KG1 (cell line): ENCODE results near the gene KIF6.

Experiments used
- DNase-seq: peaks from one replicate; lab custom pipeline; 2025; lab: John Stamatoyannopoulos, UW

Gene KIF6

DNA sequence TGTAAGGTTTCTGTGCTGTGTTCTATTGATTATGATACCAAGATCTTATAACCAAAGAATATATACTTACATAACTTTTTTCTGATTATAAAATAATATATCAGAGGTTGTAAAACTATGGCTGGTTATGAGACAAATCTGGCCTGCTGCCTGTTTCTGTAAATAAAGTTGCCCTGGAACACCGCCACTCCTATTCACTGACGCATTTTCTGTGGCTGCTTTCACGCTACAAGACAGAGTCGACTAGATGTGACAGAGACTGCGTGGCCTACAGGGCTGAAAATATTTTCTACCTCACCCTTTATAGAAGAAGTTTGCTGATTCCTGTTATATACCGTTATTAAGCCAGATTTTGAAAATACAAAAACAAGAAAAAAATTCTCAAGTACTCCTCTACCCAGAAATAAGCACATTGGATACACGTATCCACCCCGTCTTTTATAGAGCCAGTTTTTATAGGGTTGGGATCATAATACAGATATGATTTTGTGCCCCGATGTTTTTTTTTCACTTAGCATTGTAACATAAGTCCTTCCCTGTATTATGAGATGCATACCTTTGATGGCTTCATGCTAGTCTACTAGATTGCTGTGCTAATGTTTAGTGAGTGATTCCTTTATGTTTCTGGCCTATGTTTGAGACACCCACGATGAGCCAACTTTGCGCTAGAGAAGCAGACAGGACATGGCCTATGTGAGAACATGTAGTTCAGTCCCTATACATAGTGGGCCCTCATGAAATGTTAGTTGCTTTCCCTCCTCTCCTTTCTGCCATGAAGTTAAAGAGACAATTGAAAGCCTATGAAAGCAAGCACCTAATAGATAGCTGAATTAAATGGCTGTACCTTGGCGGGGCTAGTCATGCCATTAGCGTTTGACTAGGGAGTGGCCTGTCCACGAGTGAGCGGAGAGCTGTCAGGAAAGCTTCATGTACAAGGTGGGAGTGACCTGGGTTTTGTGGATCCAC lies 304.6 kb downstream of the KIF6 start:
- no peak for DNase-seq

DNA sequence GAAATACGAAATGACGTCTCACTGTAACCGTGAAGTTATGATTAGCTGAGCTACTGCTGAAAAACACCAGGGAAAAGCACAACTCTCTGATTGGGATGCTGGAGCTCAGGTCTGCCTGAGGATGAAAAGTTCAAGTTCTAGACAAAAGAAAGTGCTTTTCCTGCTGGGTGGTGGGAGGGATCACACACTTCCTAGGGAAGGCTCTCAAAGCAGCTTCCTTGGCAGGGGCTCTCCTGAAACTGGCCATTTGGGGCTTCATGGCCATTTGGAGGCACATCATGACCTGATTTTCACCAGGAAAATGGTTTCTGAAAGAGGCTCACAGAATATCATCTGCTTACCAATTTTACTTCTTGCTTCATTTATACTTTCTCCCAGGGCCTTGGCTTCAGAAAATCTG lies 305.6 kb downstream of the KIF6 start:
- DNase-seq, result no peak

DNA sequence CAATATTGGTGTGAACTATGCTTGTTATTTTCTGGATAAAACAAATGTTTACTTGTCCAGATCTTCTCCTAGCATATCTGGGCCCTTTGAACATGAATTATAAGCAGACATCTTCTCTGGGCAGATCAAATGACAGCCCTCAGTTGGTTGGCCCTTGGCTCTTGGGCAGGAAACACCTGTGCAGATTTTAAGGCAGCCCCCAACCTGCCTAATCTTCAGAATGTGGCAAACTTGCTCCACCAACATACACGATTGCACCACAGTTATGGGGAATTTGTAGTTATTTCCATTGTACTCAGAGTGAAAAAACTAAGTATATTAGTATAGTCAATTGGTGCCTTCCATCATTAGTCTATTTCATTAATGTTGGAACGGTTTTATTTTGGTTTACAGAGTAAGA lies 307.8 kb downstream of the KIF6 start:
- DNase-seq, result no peak

DNA sequence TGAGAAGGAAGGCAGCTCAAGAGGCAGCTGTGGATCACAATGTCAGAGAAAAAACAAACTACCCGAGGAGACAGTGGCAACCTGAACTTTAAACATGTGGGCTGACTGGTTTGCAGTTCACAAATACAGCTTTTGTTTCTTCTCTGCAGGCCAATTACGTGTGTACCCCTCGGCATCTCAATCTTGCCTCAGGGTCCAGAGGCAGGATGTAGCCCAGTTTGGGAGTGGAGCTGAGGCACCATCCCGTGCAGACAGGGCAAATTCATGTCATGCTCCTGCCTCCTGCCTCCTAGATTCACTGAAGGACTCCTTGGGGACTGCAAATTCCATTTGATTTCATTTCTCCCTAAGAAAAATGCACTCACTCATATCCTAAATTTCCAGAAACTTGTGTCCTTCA lies 308.5 kb downstream of the KIF6 start:
- no peak for DNase-seq

DNA sequence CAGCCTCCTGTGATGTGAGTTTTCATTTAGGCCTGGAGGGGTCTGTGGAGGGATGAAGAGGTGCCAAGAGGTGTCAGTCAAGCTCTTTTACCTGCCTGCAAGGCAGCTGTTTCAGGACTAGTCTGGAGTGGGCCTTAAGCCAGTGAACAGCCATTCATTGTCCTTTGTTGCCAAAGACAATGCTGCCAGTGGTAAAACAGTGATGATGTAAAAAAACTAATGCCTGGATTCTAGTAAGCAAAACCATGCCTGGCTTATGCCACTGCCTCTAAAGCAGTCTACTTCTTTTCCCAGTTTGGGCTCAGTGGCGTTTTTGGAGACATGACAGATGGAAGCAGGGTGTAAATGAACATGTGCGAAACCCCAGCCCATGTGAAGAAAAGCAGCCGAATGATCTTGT lies 309.2 kb downstream of the KIF6 start:
- DNase-seq, result no peak

DNA sequence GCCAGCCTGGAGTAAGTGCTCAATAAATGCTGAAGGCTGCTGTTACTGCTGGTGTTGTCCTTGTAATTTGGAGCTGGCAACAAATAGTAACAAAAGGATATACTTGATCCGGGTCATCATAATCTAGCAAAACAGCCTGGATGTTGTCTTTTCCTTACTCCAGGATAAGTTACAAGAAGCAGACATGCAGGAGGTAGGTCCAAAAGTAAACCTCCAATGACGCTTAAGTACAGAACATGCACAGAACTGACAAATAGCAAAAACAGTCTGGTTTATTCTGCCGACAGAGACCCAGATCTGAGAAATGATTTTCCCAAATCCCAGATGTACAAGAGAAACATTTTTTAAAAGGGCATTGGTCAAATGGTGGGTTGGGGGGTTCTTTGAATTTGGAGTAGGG lies 309.7 kb downstream of the KIF6 start:
- DNase-seq, result no peak

DNA sequence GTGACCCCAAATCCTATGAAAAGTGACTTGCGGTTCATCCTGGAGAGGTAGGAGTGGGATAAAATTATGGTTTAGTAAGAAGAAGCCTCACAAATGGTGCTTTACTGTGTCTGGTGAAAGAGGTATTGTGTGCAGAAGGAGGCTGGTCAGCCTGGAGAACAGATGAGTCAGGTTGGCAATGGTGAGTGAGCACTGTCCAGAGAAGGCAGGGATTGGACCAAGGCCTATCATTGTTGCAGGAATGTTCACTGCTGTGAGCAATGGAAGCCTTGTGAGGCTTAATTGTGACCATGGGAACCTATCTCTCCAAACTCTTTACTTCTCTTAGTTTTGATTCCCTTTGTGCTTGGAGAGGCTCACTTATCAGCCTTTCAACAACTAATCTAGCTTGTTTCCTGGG lies 313.7 kb downstream of the KIF6 start:
- DNase-seq, result no peak

GRCh38 chr6:39411001-39411400 lies 314.2 kb downstream of the KIF6 start:
- no peak for DNase-seq

- DNase-seq, result no peak
These were observed 315.3 kb downstream of the KIF6 start for GRCh38 chr6:39409889-39410288.

DNA sequence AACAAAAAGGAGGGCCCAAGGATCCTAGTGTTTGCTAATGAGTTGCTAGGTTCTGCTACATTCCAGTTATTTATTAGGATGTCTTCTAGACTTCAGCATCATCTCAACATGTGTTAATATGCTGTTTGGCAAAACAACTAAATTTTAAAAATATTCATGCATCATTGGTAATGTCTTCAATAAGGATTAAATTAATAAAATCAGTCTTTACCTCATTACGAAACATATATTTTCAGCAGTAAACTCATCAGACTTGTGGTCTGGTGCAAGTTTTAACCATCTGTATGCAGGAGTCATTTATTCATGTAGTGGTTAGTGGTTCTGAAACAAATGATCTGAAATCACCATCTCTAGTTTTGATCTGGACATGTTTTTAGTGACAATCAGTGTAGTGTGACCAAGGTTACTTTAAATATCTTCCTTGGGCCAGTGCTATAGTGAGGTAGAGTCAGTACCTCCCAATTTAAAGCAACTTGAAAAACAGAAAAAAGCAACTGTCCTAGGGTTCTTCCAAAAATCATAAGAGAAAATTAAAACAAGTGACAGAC lies 317.7 kb downstream of the KIF6 start:
- no peak for DNase-seq

DNA sequence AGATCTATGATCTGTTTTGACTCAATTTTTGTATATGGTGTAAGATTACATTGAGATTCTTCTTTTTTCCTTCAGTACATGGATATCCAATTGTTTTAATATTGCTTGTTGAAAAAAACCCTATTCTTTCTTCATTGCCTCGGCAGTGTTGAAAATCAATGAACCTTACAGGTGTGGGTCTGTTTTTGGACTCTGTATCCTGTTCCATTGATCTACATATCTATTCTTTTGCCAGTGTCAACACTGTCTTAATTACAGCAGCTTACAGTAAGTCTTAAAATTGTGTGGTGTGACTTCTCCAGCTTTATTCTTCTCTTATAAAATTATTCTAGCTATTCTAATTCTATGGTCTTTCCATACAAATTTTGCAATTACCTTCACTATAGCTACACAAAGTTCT lies 320.9 kb downstream of the KIF6 start:
- DNase-seq, result no peak

DNA sequence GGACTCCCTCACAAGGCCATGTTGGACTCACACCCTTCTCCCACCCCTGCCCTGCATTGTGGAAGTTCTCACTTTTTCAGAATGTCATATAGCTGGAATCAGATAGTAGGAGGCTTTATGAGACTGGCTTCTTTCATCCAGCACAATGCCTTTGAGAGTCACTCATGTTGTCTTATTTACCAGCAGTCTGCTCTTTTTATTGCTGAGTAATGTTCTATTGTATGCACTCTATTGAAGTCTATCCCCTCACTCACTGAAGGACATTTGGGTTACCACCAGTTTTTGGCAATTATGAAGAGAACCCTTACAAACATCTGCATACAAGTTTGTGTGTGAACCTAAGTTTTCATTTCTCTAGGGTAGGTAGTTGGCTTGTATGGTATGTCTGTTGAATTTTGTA lies 321.9 kb downstream of the KIF6 start:
- no peak for DNase-seq

DNA sequence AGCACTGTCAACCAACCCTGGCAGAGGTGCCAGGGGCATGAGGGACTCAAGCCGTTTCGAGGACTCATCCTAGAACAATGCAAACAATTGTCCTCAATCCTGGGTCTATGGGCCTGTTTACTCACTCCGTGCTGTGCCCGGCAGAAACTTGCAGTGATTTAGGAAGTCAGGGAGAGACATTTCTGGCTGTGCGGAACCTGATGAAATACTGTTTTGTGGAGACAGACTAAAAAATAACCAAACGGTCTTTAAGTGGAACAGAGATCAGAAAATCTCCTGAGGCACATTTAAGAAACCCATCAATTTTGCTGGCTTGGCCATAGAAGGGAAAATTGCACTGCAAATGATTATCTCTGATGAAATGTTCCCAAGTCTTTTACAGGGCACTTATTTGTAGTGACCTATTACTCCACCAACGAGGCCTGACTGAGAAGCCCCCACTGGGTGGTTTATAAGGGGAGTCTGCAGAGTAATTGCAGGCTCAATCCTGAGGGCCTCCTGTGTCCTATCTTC lies 322.9 kb downstream of the KIF6 start:
- DNase-seq, result no peak

DNA sequence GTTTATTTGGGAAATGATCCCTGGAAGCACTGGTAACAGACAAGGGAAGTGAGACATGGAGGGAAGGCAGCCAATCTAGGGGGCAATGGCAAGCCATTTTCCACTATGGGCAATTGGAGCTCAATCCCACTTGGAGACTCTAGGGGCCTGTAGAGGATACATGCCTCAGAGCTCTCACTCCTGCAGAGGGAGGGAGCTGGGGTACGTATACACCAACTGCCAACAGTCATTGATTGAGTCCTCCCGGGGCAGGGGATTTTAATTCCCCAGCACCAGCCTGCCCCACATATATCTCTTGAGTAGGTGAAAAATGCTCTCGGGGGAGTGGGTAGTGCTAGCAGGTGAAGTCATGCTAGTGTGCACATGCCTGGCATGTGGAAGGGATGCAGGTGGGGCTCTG lies 323.8 kb downstream of the KIF6 start:
- no peak for DNase-seq

DNA sequence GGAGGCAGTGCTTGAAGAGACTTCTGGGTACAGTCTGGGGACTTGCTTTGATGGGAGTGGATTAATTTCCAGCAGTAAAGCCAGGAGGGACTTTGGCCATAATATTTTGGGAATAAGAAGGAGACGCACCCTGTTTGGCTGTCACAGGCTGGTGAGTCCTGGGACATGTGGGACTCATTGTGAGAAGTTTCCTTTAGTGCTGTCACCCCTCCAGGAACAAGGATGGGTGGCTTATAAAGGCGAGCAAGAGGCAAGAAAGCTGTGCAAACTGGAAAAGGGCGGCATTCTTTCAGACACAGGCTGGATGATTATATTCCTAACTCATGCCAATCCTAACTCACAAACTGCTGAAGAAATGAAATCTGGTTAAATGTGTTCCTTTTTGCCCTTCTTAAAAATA lies 325.2 kb downstream of the KIF6 start:
- no peak for DNase-seq

DNA sequence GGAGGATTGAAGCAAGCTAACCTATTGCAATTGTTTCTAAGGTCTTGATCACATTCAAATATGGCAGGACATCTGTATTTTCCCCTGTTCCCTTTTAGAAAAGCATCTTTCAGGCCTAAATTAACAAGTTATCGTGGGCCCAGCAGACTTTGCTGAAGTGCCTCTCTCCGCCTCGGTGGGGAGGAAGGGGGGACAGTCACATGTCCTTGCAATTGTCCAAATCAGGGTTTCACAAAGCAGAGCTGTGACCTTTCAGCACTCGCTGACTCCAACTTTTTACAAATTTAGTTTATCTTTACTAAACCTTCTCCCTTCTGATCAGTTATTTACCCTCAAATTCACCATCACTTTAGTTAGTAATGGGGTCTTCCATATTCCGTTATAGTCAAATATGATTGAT lies 328.4 kb downstream of the KIF6 start:
- DNase-seq, result no peak

- no peak for DNase-seq
These were observed 332.1 kb downstream of the KIF6 start for GRCh38 chr6:39393075-39393474.

GRCh38 chr6:39391182-39391581 lies 334.0 kb downstream of the KIF6 start:
- no peak for DNase-seq

GRCh38 chr6:39389484-39389767 lies 335.8 kb downstream of the KIF6 start:
- DNase-seq, result no peak

- DNase-seq, result no peak
These were observed 336.4 kb downstream of the KIF6 start for GRCh38 chr6:39388606-39389483.

GRCh38 chr6:39387785-39388184 lies 337.4 kb downstream of the KIF6 start:
- no peak for DNase-seq

GRCh38 chr6:39386487-39386886 lies 338.7 kb downstream of the KIF6 start:
- no peak for DNase-seq
